ENCODE data around the gene PSKH1. TPM values are rescaled to one million over a fixed set of nuclear protein-coding genes. Genes with fewer than 3 reads are reported as not detected.

PSKH1 gene
- total and polyA plus RNA-seq, 10 of the 15 experiments (the other 5 are each of a cell fraction or from before 2014, with no cell fraction given): 0.63 to 20.4 (median 7.8) TPM

- BruUV-seq (replicated peaks): no TSS peak
- Histone ChIP-seq H3K9me3 (replicated peaks; ENCODE audit: control insufficient read depth, insufficient read depth, low read length) (no peaks in the 10 kb centered on the region), H3K27me3 (replicated peaks in 1 of 2; ENCODE audit: control insufficient read depth in 2 of 2, insufficient read depth in 2 of 2, low read length in 1 of 2) (no peaks in the 10 kb centered on the region), H3K4me2 (ENCODE audit: control insufficient read depth, insufficient read depth) (no peak overlapping the region), H4K20me1 (ENCODE audit: control insufficient read depth, insufficient read depth) (no peaks in the 10 kb centered on the region), H3K4me3 (no peak overlapping the region), H3K4me1 (ENCODE audit: control insufficient read depth, insufficient read depth, low read length) (peaks cover 3% of the 10 kb centered on the region; the same call in 1 of the 2 replicates), H3K36me3 (ENCODE audit: control insufficient read depth in 2 of 2, insufficient read depth in 2 of 2, low read length in 1 of 2) (peaks cover 0 to 3% of the 10 kb centered on the region in 2 experiments; a peak in 3 of 4 replicates), H3K27ac (ENCODE audit: control insufficient read depth, insufficient read depth) (no peak overlapping the region), H3K79me2 (ENCODE audit: control insufficient read depth, insufficient read depth, low read length) (no peaks in the 10 kb centered on the region), H3K9ac (ENCODE audit: control insufficient read depth, insufficient read depth, low read length) (no peak overlapping the region), H2AFZ (ENCODE audit: control insufficient read depth, low read depth, low read length) (no peak overlapping the region)
- ChIA-PET SMC1A (ENCODE audit: uncharacterized antibody, unreplicated experiment) (interaction anchor here (0.9 kb wide), 1 partner anchor 12 kb away, joined by 3 read pairs; no protein-coding TSS in a partner anchor), RAD21 (ENCODE audit: unreplicated experiment) (no interaction called here), POLR2A (interaction anchor here (1.0 kb wide), 1 partner anchor 12 kb away, joined by 3 read pairs; no protein-coding TSS in a partner anchor), CTCF (interaction anchor here (0.9 to 1.1 kb wide), 2 partner anchors 12 to 137 kb away, joined by 5 to 7 read pairs; no protein-coding TSS in a partner anchor)
- no peak for DNase-seq (ENCODE audit: low read depth, low spot score)
- TF ChIP-seq CBFB (IDR thresholded peaks at IDR 0.05; ENCODE audit: low read depth) (no peak), CBX5 (IDR thresholded peaks at IDR 0.05; ENCODE audit: low read depth) (no peak), POLR2A (IDR thresholded peaks at IDR 0.05; ENCODE audit: low read depth, low read length) (no peak), SUZ12 (IDR thresholded peaks at IDR 0.05; ENCODE audit: unreplicated experiment) (no peak), CBX3 (IDR thresholded peaks at IDR 0.05; ENCODE audit: borderline replicate concordance, low read depth) (no peak), POLR2AphosphoS5 (IDR thresholded peaks at IDR 0.05; ENCODE audit: low read length) (no peak), NR2C2 (IDR thresholded peaks at IDR 0.05; ENCODE audit: borderline replicate concordance, control insufficient read depth, insufficient read length, low read depth) (no peak), ZNF217 (IDR thresholded peaks at IDR 0.05) (no peak), MTA2 (IDR thresholded peaks at IDR 0.05; ENCODE audit: low read depth) (no peak)
- no peak for FAIRE-seq
- no peak for ATAC-seq
- intact Hi-C loops (cut with micrococcal nuclease; ENCODE audit: unreplicated experiment) (no loop called here), in situ Hi-C loops (cut with MboI) (no loop called here)
- WGBS (ENCODE audit: insufficient coverage, insufficient replicate concordance, low lambda C conversion rate, missing lambda C conversion rate): 94% methylated on average over 8 of the region's 8 CpGs
Observed at GRCh38 chr16:67953641-67954375, 60.8 kb downstream of the PSKH1 start.
